ACHN (cell line): ENCODE results near the gene KCNJ11.
"Not testable (repeated sequence)": the region's sequence is repeated elsewhere in the genome, so short reads cannot be mapped to it uniquely, and the experiment has no call there.

Experiments used
- DNase-seq: peaks from one replicate; pipeline ENCODE4 v3.0.0-alpha.2; 2015
- in situ Hi-C: cut with HindIII; loops from 2 replicates; pipeline ENCODE4 v1.10.0; 2017; ENCODE audit warnings: low sequenced_read_pairs, low pct_ligation_motif_present, low pct_unique_long_range_greater_than_20kb

Gene KCNJ11

GRCh38 chr11:17388609-17389210 lies at the start of gene KCNJ11:
Gene KCNJ11, minus strand, starts transcription at chr11:17388659. Its CDS starts 568 bp downstream, at chr11:17388091.
- no peak for DNase-seq
- in situ Hi-C loops = no loop called here

- in situ Hi-C loops = no loop called here
- DNase-seq = no peak
These were observed 48.9 kb upstream of the KCNJ11 start for GRCh38 chr11:17437366-17437765.

- in situ Hi-C loops = no loop called here
- DNase-seq = no peak
These were observed 45.6 kb upstream of the KCNJ11 start for GRCh38 chr11:17434108-17434507.

- DNase-seq = no peak
- in situ Hi-C loops = no loop called here
These were observed 43.5 kb upstream of the KCNJ11 start for GRCh38 chr11:17432002-17432401.

GRCh38 chr11:17431139-17431538 lies 42.7 kb upstream of the KCNJ11 start:
- no peak for DNase-seq
- in situ Hi-C loops = no loop called here

- in situ Hi-C loops = no loop called here
These were observed 42.2 kb upstream of the KCNJ11 start for GRCh38 chr11:17430616-17431015.

GRCh38 chr11:17428925-17429324 lies 40.5 kb upstream of the KCNJ11 start:
- in situ Hi-C loops = no loop called here

More at GRCh38 chr11:17430616-17431015, 42.2 kb upstream of the KCNJ11 start:
- DNase-seq = no peak

GRCh38 chr11:17428261-17428660 lies 39.8 kb upstream of the KCNJ11 start:
- in situ Hi-C loops = no loop called here

More at GRCh38 chr11:17428925-17429324, 40.5 kb upstream of the KCNJ11 start:
- DNase-seq = no peak

GRCh38 chr11:17426233-17426632 lies 37.8 kb upstream of the KCNJ11 start:
- in situ Hi-C loops, DNase-seq: not testable (repeated sequence)

More at GRCh38 chr11:17428261-17428660, 39.8 kb upstream of the KCNJ11 start:
- no peak for DNase-seq

- in situ Hi-C loops = no loop called here
- no peak for DNase-seq
These were observed 35.3 kb upstream of the KCNJ11 start for GRCh38 chr11:17423533-17424310.

- in situ Hi-C loops = no loop called here
- no peak for DNase-seq
These were observed 33.3 kb upstream of the KCNJ11 start for GRCh38 chr11:17421781-17422180.

- in situ Hi-C loops = no loop called here
- DNase-seq = no peak
These were observed 30.1 kb upstream of the KCNJ11 start for GRCh38 chr11:17418444-17419081.

GRCh38 chr11:17416492-17416891 lies 28.0 kb upstream of the KCNJ11 start:
- in situ Hi-C loops = no loop called here
- DNase-seq = no peak

- in situ Hi-C loops = no loop called here
- no peak for DNase-seq
These were observed 27.2 kb upstream of the KCNJ11 start for GRCh38 chr11:17415523-17416104.

- in situ Hi-C loops = no loop called here
- no peak for DNase-seq
These were observed 26.5 kb upstream of the KCNJ11 start for GRCh38 chr11:17414992-17415391.

GRCh38 chr11:17414317-17414737 lies 25.9 kb upstream of the KCNJ11 start:
- DNase-seq = no peak
- in situ Hi-C loops = no loop called here

- in situ Hi-C loops = no loop called here
- no peak for DNase-seq
These were observed 25.2 kb upstream of the KCNJ11 start for GRCh38 chr11:17413414-17414316.

- in situ Hi-C loops = no loop called here
- DNase-seq = no peak
These were observed 24.2 kb upstream of the KCNJ11 start for GRCh38 chr11:17412488-17413180.
